ENCODE data around the gene NACC2.
A peak's percentile ranks its signal among the peaks of the same experiment; 100 is the strongest.
"Not testable (repeated sequence)": the region's sequence is repeated elsewhere in the genome, so short reads cannot be mapped to it uniquely, and the experiment has no call there.

Gene NACC2

DNA sequence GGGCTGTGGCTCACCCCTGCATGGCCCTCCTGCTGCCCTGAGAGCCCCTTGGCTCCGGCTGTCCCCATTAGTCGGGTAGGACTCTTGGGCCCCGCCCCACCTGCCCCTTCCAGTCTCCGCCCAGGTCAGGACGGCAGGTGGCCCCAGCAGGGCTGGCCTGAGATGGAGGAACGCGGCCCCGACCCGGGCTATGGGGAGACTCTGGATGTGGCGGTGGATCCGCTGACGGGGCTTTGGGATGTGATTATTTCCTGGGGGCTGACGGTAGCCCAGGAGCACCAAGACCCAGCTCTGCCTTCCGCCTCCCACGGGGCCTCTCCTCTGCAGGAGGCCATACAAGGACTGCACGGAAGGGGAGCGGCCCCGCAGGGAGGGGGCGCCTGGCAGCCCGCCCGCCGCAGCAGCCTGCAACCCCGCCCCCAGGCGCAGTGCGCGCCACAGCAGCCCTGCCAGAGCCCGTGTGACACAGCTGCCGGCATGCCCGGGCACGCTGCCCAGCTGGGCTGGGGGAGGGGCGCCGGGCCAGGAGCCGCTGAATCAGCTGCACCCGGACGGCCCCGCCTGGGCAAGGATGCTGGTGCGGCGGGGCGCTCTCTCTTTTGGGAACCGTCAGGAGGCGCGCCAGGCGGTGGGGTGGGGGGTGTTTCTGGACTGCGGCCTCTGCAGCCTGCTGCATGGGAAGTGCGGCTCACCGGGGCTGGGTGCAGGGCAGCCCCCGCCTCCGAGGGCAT lies 14.4 kb upstream of the NACC2 start:
- H3K4me1 ChIP-seq (ENCODE audit: control insufficient read depth, insufficient read depth, low read length, unreplicated experiment) = peaks cover 25% of the 10 kb centered on the region
- no peak overlapping the region for H2AFZ ChIP-seq (ENCODE audit: low read length, unreplicated experiment)
- no peaks in the 10 kb centered on the region for H3K79me2 ChIP-seq (ENCODE audit: control insufficient read depth, insufficient read depth, low read length, unreplicated experiment)
- no peaks in the 10 kb centered on the region for H3K36me3 ChIP-seq (ENCODE audit: insufficient read depth, low read length)
- no peaks in the 10 kb centered on the region for H3K27me3 ChIP-seq (ENCODE audit: insufficient read depth, low read length)
- H3K4me3 ChIP-seq (ENCODE audit: low read depth, low read length) = peak overlapping the region; percentile 53
- no peak overlapping the region for H3K27ac ChIP-seq (ENCODE audit: low read depth, low read length)

DNA sequence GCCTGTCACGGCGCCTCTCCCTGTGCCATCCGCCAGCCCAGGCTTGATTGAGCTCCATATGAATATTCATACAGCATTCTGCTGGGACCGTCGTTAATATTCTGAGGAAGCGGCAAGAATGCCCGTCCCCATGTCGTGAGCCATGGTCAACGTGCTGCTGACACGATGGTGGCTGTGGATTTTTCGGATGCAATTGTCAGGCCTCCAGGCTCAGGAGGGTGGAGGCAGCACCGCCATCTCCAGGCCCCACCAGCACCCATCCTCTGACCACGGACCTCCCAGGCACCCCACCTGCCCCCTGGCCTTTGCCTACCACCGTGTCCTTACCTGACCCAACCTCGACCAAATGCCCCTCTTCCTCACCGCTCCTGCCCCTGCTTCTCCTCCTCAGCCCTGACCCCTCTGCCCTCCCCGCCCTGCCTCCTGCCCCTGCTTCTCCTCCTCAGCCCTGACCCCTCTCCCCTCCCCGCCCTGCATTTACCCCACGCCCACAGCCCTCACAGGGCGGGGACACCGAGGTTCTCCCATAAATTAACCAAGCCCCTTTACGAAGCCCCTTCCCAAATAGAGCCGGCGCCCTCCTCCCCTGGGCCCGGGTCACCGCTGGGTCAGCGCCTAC lies 13.7 kb upstream of the NACC2 start:
- Histone ChIP-seq H3K36me3 (ENCODE audit: insufficient read depth, low read length) (no peaks in the 10 kb centered on the region), H3K79me2 (ENCODE audit: control insufficient read depth, insufficient read depth, low read length, unreplicated experiment) (no peaks in the 10 kb centered on the region), H3K27ac (ENCODE audit: low read depth, low read length) (no peak overlapping the region), H3K27me3 (ENCODE audit: insufficient read depth, low read length) (no peaks in the 10 kb centered on the region), H3K4me1 (ENCODE audit: control insufficient read depth, insufficient read depth, low read length, unreplicated experiment) (peaks cover 25% of the 10 kb centered on the region), H3K4me3 (ENCODE audit: low read depth, low read length) (no peak overlapping the region), H2AFZ (ENCODE audit: low read length, unreplicated experiment) (no peak overlapping the region)

DNA sequence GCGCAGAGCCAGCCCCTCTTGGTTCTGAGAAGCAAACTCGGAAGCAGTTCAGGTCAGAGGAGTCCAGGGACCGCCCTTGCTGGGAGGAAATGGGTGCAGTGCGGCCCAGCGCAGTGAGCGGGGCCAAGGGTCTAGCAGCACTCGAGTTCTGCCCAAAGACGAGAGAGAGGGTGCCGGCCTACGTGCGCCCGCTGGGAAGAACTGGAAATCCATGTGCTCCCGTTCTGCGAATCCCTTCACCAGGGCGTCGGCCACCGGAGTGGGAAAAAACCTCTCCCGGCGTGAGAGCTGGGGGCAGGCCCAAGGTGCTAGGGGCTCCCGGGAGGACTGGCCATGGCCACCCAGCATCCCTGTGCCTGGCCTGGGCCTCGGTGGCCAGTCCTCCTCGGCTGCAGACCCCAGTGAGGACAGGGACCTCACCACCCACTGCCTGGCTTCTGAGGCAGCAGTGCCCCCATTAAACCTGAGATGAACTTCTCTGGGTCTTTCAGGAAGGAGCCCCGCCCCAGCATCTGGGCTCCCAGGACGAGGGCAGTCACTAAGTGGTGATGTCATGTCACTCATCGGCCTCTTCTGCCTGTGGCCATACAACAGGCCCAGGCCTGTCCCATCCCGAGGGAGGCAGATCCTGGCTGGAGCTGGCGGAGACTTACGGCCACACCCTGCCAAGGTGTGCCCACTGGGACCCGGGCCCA lies 13.0 kb upstream of the NACC2 start:
- H3K4me1 ChIP-seq (ENCODE audit: control insufficient read depth, insufficient read depth, low read length, unreplicated experiment) = peaks cover 25% of the 10 kb centered on the region
- H3K36me3 ChIP-seq (ENCODE audit: insufficient read depth, low read length) = no peaks in the 10 kb centered on the region
- H3K27me3 ChIP-seq (ENCODE audit: insufficient read depth, low read length) = no peaks in the 10 kb centered on the region
- H3K27ac ChIP-seq (ENCODE audit: low read depth, low read length) = no peak overlapping the region
- H3K4me3 ChIP-seq (ENCODE audit: low read depth, low read length) = no peak overlapping the region
- H3K79me2 ChIP-seq (ENCODE audit: control insufficient read depth, insufficient read depth, low read length, unreplicated experiment) = no peaks in the 10 kb centered on the region
- H2AFZ ChIP-seq (ENCODE audit: low read length, unreplicated experiment) = no peak overlapping the region

DNA sequence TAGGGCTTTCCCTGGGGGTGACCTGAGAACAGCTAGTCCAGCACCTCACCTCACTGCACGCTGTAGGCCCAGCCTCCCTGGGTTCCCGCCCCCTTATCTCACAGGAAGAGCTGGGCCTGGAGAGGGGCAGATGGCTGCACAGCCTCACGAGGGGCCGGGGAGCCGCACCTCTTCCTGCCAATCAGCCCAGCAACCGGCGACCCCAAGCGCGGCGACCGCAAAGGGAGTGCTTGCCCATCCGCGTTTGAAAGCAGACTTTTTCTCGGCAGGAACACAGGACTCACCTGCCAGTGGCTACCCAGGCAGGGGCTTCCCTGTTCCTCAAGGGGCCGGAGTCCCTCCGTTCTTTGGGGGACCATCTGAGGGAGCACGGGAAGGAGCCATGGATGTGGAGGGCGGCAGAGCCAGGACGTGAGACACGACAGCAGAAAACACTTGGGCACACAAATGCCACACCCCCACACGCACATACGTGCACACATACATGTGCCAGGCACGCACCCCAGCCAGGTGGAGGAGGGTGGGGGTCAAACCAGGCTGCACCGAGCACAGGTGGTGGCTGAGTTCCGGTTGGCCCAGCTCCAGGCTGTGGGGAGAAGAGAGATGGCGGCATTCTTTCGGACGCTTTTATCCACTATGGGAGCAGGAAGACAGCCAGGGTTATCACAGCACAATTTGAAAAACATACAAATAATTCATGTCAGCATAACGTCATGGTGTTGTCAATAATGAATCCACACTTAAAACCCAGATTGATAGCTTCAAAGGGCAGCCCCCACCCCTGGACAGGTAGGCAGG lies 12.3 kb upstream of the NACC2 start:
- H3K27ac ChIP-seq (ENCODE audit: low read depth, low read length) = no peak overlapping the region
- no peaks in the 10 kb centered on the region for H3K79me2 ChIP-seq (ENCODE audit: control insufficient read depth, insufficient read depth, low read length, unreplicated experiment)
- H3K36me3 ChIP-seq (ENCODE audit: insufficient read depth, low read length) = no peaks in the 10 kb centered on the region
- no peak overlapping the region for H3K4me3 ChIP-seq (ENCODE audit: low read depth, low read length)
- H3K27me3 ChIP-seq (ENCODE audit: insufficient read depth, low read length) = no peaks in the 10 kb centered on the region
- H2AFZ ChIP-seq (ENCODE audit: low read length, unreplicated experiment) = no peak overlapping the region
- peaks cover 25% of the 10 kb centered on the region for H3K4me1 ChIP-seq (ENCODE audit: control insufficient read depth, insufficient read depth, low read length, unreplicated experiment)

DNA sequence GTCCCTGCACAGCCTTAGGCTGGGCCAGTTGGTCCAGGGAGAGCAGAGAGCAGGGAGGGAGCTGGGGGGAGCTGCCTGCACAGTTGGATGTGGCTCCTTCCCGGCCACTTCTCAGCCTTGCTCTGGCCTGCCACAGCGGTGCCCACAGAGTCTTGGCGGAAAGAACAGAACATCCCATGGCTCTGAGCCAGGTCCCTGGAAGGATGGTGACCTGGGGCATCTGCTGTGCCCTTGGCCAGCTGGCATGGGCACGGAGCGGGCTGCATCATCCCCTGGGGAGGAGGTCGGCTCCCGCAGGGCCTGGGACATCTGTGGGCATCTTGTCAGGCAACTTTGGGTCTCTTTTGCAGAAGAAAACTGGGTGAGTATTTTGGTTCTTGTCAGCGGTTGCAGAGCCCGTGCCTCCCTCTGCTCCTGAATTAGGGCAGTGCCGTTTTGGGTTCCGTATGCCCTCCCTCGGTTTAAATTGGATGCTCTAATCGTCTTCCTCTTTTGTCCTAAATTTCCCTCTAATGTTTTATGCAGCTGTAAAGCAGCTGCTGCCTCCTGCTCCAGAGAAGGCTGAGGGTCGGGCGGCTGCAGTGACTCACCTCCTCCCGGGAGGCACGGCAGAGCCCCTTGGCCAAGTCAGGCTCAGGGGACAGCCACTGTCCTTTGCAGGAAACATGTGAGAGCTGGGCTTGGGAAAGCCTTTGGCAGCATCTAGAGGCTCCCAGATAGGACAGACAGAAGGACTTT lies 10.5 kb upstream of the NACC2 start:
- Histone ChIP-seq H3K27me3 (ENCODE audit: insufficient read depth, low read length) (no peaks in the 10 kb centered on the region), H3K27ac (ENCODE audit: low read depth, low read length) (no peak overlapping the region), H3K4me3 (ENCODE audit: low read depth, low read length) (no peak overlapping the region), H3K36me3 (ENCODE audit: insufficient read depth, low read length) (no peaks in the 10 kb centered on the region), H3K4me1 (ENCODE audit: control insufficient read depth, insufficient read depth, low read length, unreplicated experiment) (peaks cover 22% of the 10 kb centered on the region), H3K79me2 (ENCODE audit: control insufficient read depth, insufficient read depth, low read length, unreplicated experiment) (no peaks in the 10 kb centered on the region), H2AFZ (ENCODE audit: low read length, unreplicated experiment) (no peak overlapping the region)

DNA sequence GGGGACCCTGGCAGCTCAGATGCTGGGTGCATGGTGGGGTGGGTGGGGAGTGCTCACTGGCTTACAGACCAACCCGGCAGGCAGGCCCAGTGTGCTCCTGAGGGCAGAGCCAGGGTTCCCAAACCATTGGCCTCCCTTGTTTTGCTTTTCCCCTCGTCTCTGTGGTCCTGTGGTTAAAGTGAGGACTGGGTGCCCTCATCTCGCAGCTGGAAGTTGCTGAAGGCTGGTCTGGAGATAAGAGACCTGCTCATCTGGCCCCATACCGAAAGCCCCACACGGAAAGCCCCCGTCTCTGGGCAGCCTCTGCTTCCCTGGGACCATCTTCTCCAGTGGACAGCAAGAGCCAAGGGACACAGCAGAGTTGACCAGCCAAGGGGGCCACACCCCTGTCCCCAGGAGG lies 9.8 kb upstream of the NACC2 start:
- Histone ChIP-seq H3K27ac (ENCODE audit: low read depth, low read length) (no peak overlapping the region), H3K4me3 (ENCODE audit: low read depth, low read length) (no peak overlapping the region), H3K27me3 (ENCODE audit: insufficient read depth, low read length) (no peaks in the 10 kb centered on the region), H3K36me3 (ENCODE audit: insufficient read depth, low read length) (no peaks in the 10 kb centered on the region), H2AFZ (ENCODE audit: low read length, unreplicated experiment) (no peak overlapping the region), H3K79me2 (ENCODE audit: control insufficient read depth, insufficient read depth, low read length, unreplicated experiment) (no peaks in the 10 kb centered on the region), H3K4me1 (ENCODE audit: control insufficient read depth, insufficient read depth, low read length, unreplicated experiment) (peaks cover 15% of the 10 kb centered on the region)

DNA sequence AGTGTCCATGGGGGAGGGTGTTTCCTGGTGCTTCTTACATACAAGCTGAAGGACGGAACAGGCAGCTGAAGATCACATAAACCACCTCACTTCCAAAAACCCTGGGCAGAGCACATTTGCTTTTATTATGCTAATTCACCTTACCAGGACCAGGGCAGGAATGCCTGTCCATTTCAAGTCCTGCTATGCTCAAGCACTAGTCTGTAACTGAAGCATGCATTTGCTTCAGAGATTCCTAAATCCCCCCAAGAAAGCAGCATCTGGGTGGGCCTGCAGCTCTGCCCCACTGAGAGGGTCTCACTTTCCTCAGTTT lies 9.4 kb upstream of the NACC2 start:
- H2AFZ ChIP-seq (ENCODE audit: low read length, unreplicated experiment) = no peak overlapping the region
- no peaks in the 10 kb centered on the region for H3K36me3 ChIP-seq (ENCODE audit: insufficient read depth, low read length)
- H3K4me3 ChIP-seq (ENCODE audit: low read depth, low read length) = no peak overlapping the region
- no peaks in the 10 kb centered on the region for H3K79me2 ChIP-seq (ENCODE audit: control insufficient read depth, insufficient read depth, low read length, unreplicated experiment)
- no peaks in the 10 kb centered on the region for H3K27me3 ChIP-seq (ENCODE audit: insufficient read depth, low read length)
- H3K4me1 ChIP-seq (ENCODE audit: control insufficient read depth, insufficient read depth, low read length, unreplicated experiment) = peaks cover 15% of the 10 kb centered on the region
- H3K27ac ChIP-seq (ENCODE audit: low read depth, low read length) = no peak overlapping the region

DNA sequence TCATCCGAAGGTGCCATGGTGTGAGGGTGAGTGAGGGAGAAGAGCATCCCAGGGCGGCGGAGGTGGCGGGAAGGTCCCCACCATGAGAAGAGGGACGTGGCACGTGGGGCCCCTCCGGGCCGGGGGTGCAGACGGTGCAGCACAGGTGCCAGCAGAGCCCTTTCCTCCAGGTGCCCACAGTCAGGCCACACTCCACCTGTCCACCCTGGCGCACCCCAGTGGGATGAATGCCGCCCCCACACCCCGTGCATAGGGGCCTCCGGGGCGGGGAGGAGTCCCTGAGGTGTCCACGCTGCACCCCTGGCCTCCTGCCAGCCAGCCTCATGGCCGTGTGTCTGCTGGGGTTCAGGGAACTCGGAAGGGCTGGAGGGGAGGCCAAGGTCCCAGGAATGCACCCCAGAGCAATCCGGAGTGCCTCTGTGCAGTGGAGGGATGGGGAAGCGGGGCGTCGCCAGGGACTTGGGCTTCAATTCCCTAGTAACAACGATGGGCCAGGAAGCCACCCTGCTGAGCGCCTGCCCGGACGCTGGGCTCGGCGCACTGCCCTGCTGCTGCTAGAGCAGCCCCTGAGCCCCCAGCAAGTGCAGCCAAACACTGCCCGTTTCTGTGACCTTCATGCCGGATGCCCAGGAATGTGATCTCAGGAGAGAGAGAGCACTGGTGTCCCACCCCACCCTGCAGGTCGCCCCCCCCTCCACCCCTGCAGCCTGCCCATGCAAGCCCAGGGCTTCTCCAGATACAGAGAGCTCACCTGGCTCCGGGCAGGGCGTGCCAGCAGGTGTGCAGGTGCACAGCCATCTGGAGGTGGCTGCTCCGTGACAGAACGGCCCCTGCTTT lies 8.8 kb upstream of the NACC2 start:
- Histone ChIP-seq H3K79me2 (ENCODE audit: control insufficient read depth, insufficient read depth, low read length, unreplicated experiment) (no peaks in the 10 kb centered on the region), H3K4me1 (ENCODE audit: control insufficient read depth, insufficient read depth, low read length, unreplicated experiment) (peaks cover 10% of the 10 kb centered on the region), H3K4me3 (ENCODE audit: low read depth, low read length) (no peak overlapping the region), H3K27ac (ENCODE audit: low read depth, low read length) (no peak overlapping the region), H3K36me3 (ENCODE audit: insufficient read depth, low read length) (no peaks in the 10 kb centered on the region), H3K27me3 (ENCODE audit: insufficient read depth, low read length) (no peaks in the 10 kb centered on the region), H2AFZ (ENCODE audit: low read length, unreplicated experiment) (no peak overlapping the region)

DNA sequence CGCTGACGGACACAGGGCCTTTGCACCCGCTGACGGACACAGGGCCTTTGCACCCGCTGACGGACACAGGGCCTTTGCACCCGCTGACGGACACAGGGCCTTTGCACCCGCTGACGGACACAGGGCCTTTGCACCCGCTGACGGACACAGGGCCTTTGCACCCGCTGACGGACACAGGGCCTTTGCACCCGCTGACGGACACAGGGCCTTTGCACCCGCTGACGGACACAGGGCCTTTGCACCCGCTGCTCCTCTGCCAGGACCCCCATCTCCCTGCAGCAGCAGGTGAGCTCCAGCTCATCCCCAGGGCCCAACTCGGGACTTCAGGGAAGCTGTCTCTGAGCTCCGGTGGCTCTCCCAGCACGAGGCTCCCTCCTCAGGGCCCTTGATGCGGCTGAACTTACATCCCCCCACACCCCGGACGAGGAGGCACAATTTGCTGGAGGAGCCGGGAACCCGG lies 6.6 kb upstream of the NACC2 start:
- not testable (repeated sequence) for H3K4me3 ChIP-seq (ENCODE audit: low read depth, low read length); H3K36me3 ChIP-seq (ENCODE audit: insufficient read depth, low read length); H3K4me1 ChIP-seq (ENCODE audit: control insufficient read depth, insufficient read depth, low read length, unreplicated experiment); H3K79me2 ChIP-seq (ENCODE audit: control insufficient read depth, insufficient read depth, low read length, unreplicated experiment); H3K27ac ChIP-seq (ENCODE audit: low read depth, low read length); H3K27me3 ChIP-seq (ENCODE audit: insufficient read depth, low read length); H2AFZ ChIP-seq (ENCODE audit: low read length, unreplicated experiment)
